ENCODE measurements around the gene SLC43A1. TPM values are rescaled to one million over a fixed set of nuclear protein-coding genes. Genes with fewer than 3 reads are reported as not detected.

SLC43A1 gene
- total and polyA plus RNA-seq, 12 donors, result 3.4 to 16.5 (median 5.0) TPM

GRCh38 chr11:57545883-57546282 lies 30.4 kb upstream of the SLC43A1 start:
- intact Hi-C loops (cut with DNase I), result no loop called here
- no peaks in the 10 kb centered on the region for H3K27me3 ChIP-seq
- no peak overlapping the region for H3K27ac ChIP-seq
- ATAC-seq (no peak), DNase-seq (no peak)
- WGBS, 2 donors, result 90 to 92% methylated on average over 11 to 13 of the region's 13 CpGs
- peaks cover 0 to 13% (median 0%) of the 10 kb centered on the region in 9 donors for H3K4me1 ChIP-seq
- H3K4me3 ChIP-seq, result no peak overlapping the region
- H3K36me3 ChIP-seq, result peaks cover 0 to 50% (median 11%) of the 10 kb centered on the region in 9 donors
- no peaks in the 10 kb centered on the region for H3K9me3 ChIP-seq
- TF ChIP-seq, protein P1, sequence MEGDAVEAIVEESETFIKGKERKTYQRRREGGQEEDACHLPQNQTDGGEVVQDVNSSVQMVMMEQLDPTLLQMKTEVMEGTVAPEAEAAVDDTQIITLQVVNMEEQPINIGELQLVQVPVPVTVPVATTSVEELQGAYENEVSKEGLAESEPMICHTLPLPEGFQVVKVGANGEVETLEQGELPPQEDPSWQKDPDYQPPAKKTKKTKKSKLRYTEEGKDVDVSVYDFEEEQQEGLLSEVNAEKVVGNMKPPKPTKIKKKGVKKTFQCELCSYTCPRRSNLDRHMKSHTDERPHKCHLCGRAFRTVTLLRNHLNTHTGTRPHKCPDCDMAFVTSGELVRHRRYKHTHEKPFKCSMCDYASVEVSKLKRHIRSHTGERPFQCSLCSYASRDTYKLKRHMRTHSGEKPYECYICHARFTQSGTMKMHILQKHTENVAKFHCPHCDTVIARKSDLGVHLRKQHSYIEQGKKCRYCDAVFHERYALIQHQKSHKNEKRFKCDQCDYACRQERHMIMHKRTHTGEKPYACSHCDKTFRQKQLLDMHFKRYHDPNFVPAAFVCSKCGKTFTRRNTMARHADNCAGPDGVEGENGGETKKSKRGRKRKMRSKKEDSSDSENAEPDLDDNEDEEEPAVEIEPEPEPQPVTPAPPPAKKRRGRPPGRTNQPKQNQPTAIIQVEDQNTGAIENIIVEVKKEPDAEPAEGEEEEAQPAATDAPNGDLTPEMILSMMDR (IDR thresholded peaks at IDR 0.05), result no peak

DNA sequence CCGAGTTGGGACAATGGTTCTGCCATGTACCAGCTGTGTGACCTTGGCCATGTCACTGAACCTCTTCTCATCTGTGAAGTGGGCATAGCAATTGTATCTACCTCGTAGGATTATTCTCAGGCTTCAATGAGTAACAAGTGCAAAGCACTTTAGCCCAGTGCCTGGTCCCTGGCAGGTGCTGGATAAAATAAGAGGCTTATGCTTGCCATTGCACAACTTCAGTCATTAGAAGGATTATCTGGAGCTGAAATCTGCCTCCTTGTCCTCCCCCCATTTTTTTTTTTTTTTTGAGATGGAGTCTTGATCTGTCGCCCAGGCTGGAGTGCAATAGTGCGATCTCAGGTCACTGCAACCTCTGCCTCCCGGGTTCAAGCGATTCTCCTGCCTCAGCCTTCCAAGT lies 29.1 kb upstream of the SLC43A1 start:
- Histone ChIP-seq H3K9me3 (no peaks in the 10 kb centered on the region), H3K4me1 (peaks cover 0 to 13% (median 0%) of the 10 kb centered on the region in 9 donors), H3K27ac (no peak overlapping the region), H3K4me3 (no peak overlapping the region), H3K27me3 (no peaks in the 10 kb centered on the region), H3K36me3 (peaks cover 0 to 37% (median 3%) of the 10 kb centered on the region in 9 donors)
- ATAC-seq (no peak), DNase-seq (no peak)
- 87 to 89% methylated on average over 6 of the region's 6 CpGs for WGBS, 2 donors
- intact Hi-C loops (cut with DNase I), result no loop called here
- TF ChIP-seq, protein P1 (IDR thresholded peaks at IDR 0.05), result no peak

DNA sequence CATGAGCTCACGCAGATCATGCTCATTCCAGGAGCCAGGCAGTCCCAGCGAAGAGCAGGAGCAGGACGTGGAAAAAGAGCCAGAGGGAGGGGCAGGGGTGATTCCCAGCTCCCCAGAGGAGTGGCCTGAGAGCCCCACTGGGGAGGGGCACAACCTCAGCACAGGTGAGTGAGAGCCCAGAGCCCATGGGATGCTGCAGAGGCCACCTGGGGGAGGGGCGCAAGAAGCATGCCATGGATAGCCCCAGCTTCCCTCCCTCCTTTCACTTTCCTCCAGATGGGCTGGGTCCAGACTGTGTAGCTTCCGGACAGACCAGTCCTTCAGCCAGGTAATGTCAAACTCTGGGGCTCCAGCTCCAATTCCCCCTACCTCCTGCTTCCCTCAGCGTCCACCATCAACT lies 28.1 kb upstream of the SLC43A1 start:
- peaks cover 0 to 27% (median 0%) of the 10 kb centered on the region in 9 donors for H3K36me3 ChIP-seq
- no peak overlapping the region for H3K27ac ChIP-seq
- TF ChIP-seq, protein P1 (IDR thresholded peaks at IDR 0.05), result no peak
- no peak overlapping the region for H3K4me3 ChIP-seq
- ATAC-seq (peak in 1 of 8 donors; percentile 15), DNase-seq (no peak)
- intact Hi-C loops (cut with DNase I), result no loop called here
- H3K27me3 ChIP-seq, result no peaks in the 10 kb centered on the region
- peaks cover 0 to 13% (median 0%) of the 10 kb centered on the region in 9 donors for H3K4me1 ChIP-seq
- H3K9me3 ChIP-seq, result no peaks in the 10 kb centered on the region
- 51 to 57% methylated on average over 6 of the region's 6 CpGs for WGBS, 2 donors

DNA sequence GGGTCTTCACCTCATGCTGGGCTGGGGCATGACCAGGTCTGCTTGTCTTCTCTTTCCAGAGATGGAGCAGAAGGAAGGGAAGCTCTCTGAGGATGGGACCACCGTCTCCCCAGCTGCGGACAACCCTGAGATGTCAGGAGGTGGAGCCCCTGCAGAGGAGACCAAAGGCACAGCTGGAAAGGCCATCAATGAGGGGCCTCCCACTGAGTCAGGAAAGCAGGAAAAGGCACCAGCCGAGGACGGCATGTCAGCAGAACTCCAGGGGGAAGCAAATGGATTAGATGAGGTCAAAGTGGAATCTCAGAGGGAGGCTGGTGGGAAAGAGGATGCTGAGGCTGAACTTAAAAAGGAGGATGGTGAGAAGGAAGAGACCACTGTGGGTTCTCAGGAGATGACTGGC lies 27.1 kb upstream of the SLC43A1 start:
- intact Hi-C loops (cut with DNase I), result no loop called here
- TF ChIP-seq, protein P1 (IDR thresholded peaks at IDR 0.05), result no peak
- Histone ChIP-seq H3K4me3 (no peak overlapping the region), H3K4me1 (peaks cover 0 to 8% (median 0%) of the 10 kb centered on the region in 9 donors), H3K27me3 (no peaks in the 10 kb centered on the region), H3K36me3 (peaks cover 0 to 20% (median 0%) of the 10 kb centered on the region in 9 donors), H3K27ac (no peak overlapping the region), H3K9me3 (no peaks in the 10 kb centered on the region)
- no peak for DNase-seq
- no peak for ATAC-seq
- WGBS, 2 donors, result 34 to 44% methylated on average over 4 of the region's 4 CpGs
